SKM-1 (cell line): Measurements from ENCODE around the gene GHR.
A peak's percentile ranks its signal among the peaks of the same experiment; 100 is the strongest.
"Not testable (repeated sequence)": the region's sequence is repeated elsewhere in the genome, so short reads cannot be mapped to it uniquely, and the experiment has no call there.

Experiments used
- DNase-seq: peaks from one replicate; lab custom pipeline; 2025; ENCODE audit not compliant: unreplicated experiment; lab: John Stamatoyannopoulos, UW

The GHR gene

GRCh38 chr5:42566652-42567295 lies 143.5 kb downstream of the GHR start:
- DNase-seq = no peak

- no peak for DNase-seq
These were observed 146.1 kb downstream of the GHR start for GRCh38 chr5:42569325-42569724.

GRCh38 chr5:42569953-42570548 lies 146.8 kb downstream of the GHR start:
- DNase-seq = no peak

GRCh38 chr5:42570966-42571960 lies 148.0 kb downstream of the GHR start:
- no peak for DNase-seq

- no peak for DNase-seq
These were observed 149.1 kb downstream of the GHR start for GRCh38 chr5:42572313-42572712.

GRCh38 chr5:42573386-42573785 lies 150.1 kb downstream of the GHR start:
- DNase-seq = no peak

GRCh38 chr5:42575914-42576313 lies 152.7 kb downstream of the GHR start:
- not testable (repeated sequence) for DNase-seq

GRCh38 chr5:42578901-42579300 lies 155.7 kb downstream of the GHR start:
- not testable (repeated sequence) for DNase-seq

- no peak for DNase-seq
These were observed 156.1 kb downstream of the GHR start for GRCh38 chr5:42579320-42579719.

- no peak for DNase-seq
These were observed 158.6 kb downstream of the GHR start for GRCh38 chr5:42581845-42582244.

- DNase-seq = no peak
These were observed 159.5 kb downstream of the GHR start for GRCh38 chr5:42582723-42583122.

GRCh38 chr5:42583322-42583721 lies 160.1 kb downstream of the GHR start:
- DNase-seq = peak; percentile 34

- no peak for DNase-seq
These were observed 163.4 kb downstream of the GHR start for GRCh38 chr5:42586625-42587024.

- no peak for DNase-seq
These were observed 164.0 kb downstream of the GHR start for GRCh38 chr5:42587096-42587723.

GRCh38 chr5:42590566-42590965 lies 167.3 kb downstream of the GHR start:
- no peak for DNase-seq

- DNase-seq = no peak
These were observed 167.8 kb downstream of the GHR start for GRCh38 chr5:42591015-42591414.

- no peak for DNase-seq
These were observed 169.3 kb downstream of the GHR start for GRCh38 chr5:42592401-42593140.

GRCh38 chr5:42593591-42593990 lies 170.4 kb downstream of the GHR start:
- peak; percentile 59 for DNase-seq

- DNase-seq = no peak
These were observed 172.4 kb downstream of the GHR start for GRCh38 chr5:42595597-42595996.

- DNase-seq = no peak
These were observed 173.6 kb downstream of the GHR start for GRCh38 chr5:42596817-42597216.
